Mesenchymal stem cell (in vitro differentiated cells and primary cell): ENCODE measurements around the gene TUT1.

ENCODE experiments used
- DNase-seq: peaks from one replicate; pipeline ENCODE4 v3.0.0-alpha.2; 2013
- H2AFZ ChIP-seq: one replicate; pipeline ENCODE4 v1.6.1; 2013; ENCODE audit warnings: low read depth, mild to moderate bottlenecking, control low read depth, inconsistent platforms, low read length, moderate library complexity
- H2AK5ac ChIP-seq: 2 replicates; pipeline ENCODE4 v1.6.1; 2013; ENCODE audit warnings: low read length, moderate library complexity, mild to moderate bottlenecking, inconsistent platforms; ENCODE audit not compliant: severe bottlenecking
- H2BK120ac ChIP-seq: one replicate; pipeline ENCODE4 v1.6.1; 2013; ENCODE audit warnings: low read depth, mild to moderate bottlenecking, inconsistent platforms, low read length, moderate library complexity
- H2BK12ac ChIP-seq, 2 experiments: one replicate each; pipeline ENCODE4 v1.6.1; 2013; ENCODE audit warnings: inconsistent platforms in 2 of 2, low read length in 2 of 2, mild to moderate bottlenecking in 2 of 2, moderate library complexity in 2 of 2, control low read depth in 1 of 2
- H2BK15ac ChIP-seq: one replicate; pipeline ENCODE4 v1.6.1; 2013; ENCODE audit warnings: mild to moderate bottlenecking, low read depth, inconsistent platforms; ENCODE audit not compliant: poor library complexity, severe bottlenecking
- H2BK5ac ChIP-seq: 2 replicates; pipeline ENCODE4 v1.6.1; 2013; ENCODE audit warnings: low read depth, mild to moderate bottlenecking, low read length, control low read depth, inconsistent platforms; ENCODE audit not compliant: poor library complexity, severe bottlenecking
- H3K14ac ChIP-seq, 2 experiments: one replicate each; pipeline ENCODE4 v1.6.1; 2013; ENCODE audit warnings: inconsistent platforms in 2 of 2, low read length in 2 of 2, control low read depth in 1 of 2, mild to moderate bottlenecking in 1 of 2, moderate library complexity in 1 of 2
- H3K18ac ChIP-seq, 2 experiments: one replicate each; pipeline ENCODE4 v1.6.1; 2013; ENCODE audit warnings: inconsistent platforms in 2 of 2, low read length in 2 of 2, control low read depth in 1 of 2, low read depth in 1 of 2, mild to moderate bottlenecking in 1 of 2
- H3K23ac ChIP-seq, 2 experiments: one replicate each; pipeline ENCODE4 v1.6.1; 2013; ENCODE audit warnings: inconsistent platforms in 2 of 2, low read length in 2 of 2, mild to moderate bottlenecking in 2 of 2, moderate library complexity in 2 of 2, control low read depth in 1 of 2
- H3K27ac ChIP-seq: 2 replicates; pipeline ENCODE4 v1.5.1; 2013; ENCODE audit warnings: mild to moderate bottlenecking, moderate library complexity, low read length, control low read depth, inconsistent platforms; ENCODE audit not compliant: poor library complexity, severe bottlenecking
- H3K27me3 ChIP-seq, 2 experiments: 2 replicates each; pipeline versions ENCODE4 v1.6.1 to v1.7.0; 2013; ENCODE audit warnings: low read length in 2 of 2, mild to moderate bottlenecking in 2 of 2, moderate library complexity in 2 of 2, control low read depth in 1 of 2, inconsistent platforms in 1 of 2; ENCODE audit not compliant: control insufficient read depth in 1 of 2, insufficient read depth in 1 of 2
- H3K36me3 ChIP-seq, 2 experiments: 2 replicates each; pipeline versions ENCODE4 v1.6.1 to v1.7.0; 2013; ENCODE audit warnings: low read length in 2 of 2, control low read depth in 1 of 2, inconsistent platforms in 1 of 2, low read depth in 1 of 2, mild to moderate bottlenecking in 1 of 2; ENCODE audit not compliant: insufficient read depth in 2 of 2, control insufficient read depth in 1 of 2
- H3K4ac ChIP-seq, 2 experiments: one replicate each; pipeline ENCODE4 v1.6.1; 2013; ENCODE audit warnings: inconsistent platforms in 2 of 2, low read length in 2 of 2, mild to moderate bottlenecking in 2 of 2, moderate library complexity in 2 of 2, control low read depth in 1 of 2, low read depth in 1 of 2
- H3K4me1 ChIP-seq: 2 replicates; pipeline ENCODE4 v1.6.1; 2013; ENCODE audit warnings: low read depth, low read length, control low read depth; ENCODE audit not compliant: control insufficient read depth, insufficient read depth
- H3K4me2 ChIP-seq: 2 replicates; pipeline ENCODE4 v1.6.1; 2013; ENCODE audit warnings: low read length, mild to moderate bottlenecking, inconsistent platforms; ENCODE audit not compliant: poor library complexity, severe bottlenecking
- H3K4me3 ChIP-seq, 2 experiments: 2 replicates each; pipeline versions ENCODE4 v1.5.1 to v1.7.0; 2013; ENCODE audit warnings: low read length in 2 of 2, mild to moderate bottlenecking in 2 of 2, control low read depth in 1 of 2, low read depth in 1 of 2; ENCODE audit not compliant: insufficient read depth in 1 of 2
- H3K79me1 ChIP-seq: replicated peaks from 2 replicates; pipeline ENCODE4 v1.6.1; 2013; ENCODE audit warnings: mild to moderate bottlenecking, control low read depth, low read length, inconsistent platforms; ENCODE audit not compliant: poor library complexity, severe bottlenecking
- H3K9ac ChIP-seq: 2 replicates; pipeline ENCODE4 v1.7.0; 2013; ENCODE audit warnings: mild to moderate bottlenecking, low read length, moderate library complexity
- H3K9me3 ChIP-seq: 2 replicates; pipeline ENCODE4 v1.7.0; 2013; ENCODE audit warnings: mild to moderate bottlenecking, low read length; ENCODE audit not compliant: control insufficient read depth
- H4K8ac ChIP-seq: one replicate; pipeline ENCODE4 v1.6.1; 2013; ENCODE audit warnings: inconsistent platforms, mild to moderate bottlenecking, low read length, moderate library complexity
- H4K91ac ChIP-seq: one replicate; pipeline ENCODE4 v1.6.1; 2013; ENCODE audit warnings: mild to moderate bottlenecking, low read length, inconsistent platforms
- WGBS: methylation state at CpG from one replicate; pipeline ENCODE4 v1.1.7; 2013; ENCODE audit warnings: mixed read lengths; 5-methylcytosine and 5-hydroxymethylcytosine counted together

TUT1 gene

GRCh38 chr11:62593434-62594044 is 2.2 kb upstream of the TUT1 start:
- H3K36me3 ChIP-seq: peaks cover 59 to 60% of the 10 kb centered on the region in 2 experiments
- H2AFZ ChIP-seq: no peak overlapping the region
- H2BK5ac ChIP-seq: no peak overlapping the region
- H3K4ac ChIP-seq: no peak overlapping the region
- H2AK5ac ChIP-seq: no peak overlapping the region
- no peak overlapping the region for H2BK120ac ChIP-seq
- H2BK12ac ChIP-seq: no peak overlapping the region
- no peak overlapping the region for H3K4me3 ChIP-seq
- H3K79me1 ChIP-seq: peaks cover 26% of the 10 kb centered on the region
- H3K4me1 ChIP-seq: peaks cover 15% of the 10 kb centered on the region
- no peak overlapping the region for H3K27ac ChIP-seq
- 72% methylated on average over 11 of the region's 13 CpGs for WGBS
- H3K14ac ChIP-seq: no peak overlapping the region
- H2BK15ac ChIP-seq: no peak overlapping the region
- no peak overlapping the region for H4K91ac ChIP-seq
- H3K9me3 ChIP-seq: no peaks in the 10 kb centered on the region
- no peak overlapping the region for H3K18ac ChIP-seq
- no peaks in the 10 kb centered on the region for H3K27me3 ChIP-seq
- H4K8ac ChIP-seq: no peak overlapping the region
- peak; percentile 77 for DNase-seq
- H3K4me2 ChIP-seq: no peak overlapping the region
- peak overlapping the region; percentile 20 for H3K9ac ChIP-seq
- H3K23ac ChIP-seq: no peak overlapping the region

GRCh38 chr11:62592989-62593421 is 1.7 kb upstream of the TUT1 start:
- Histone ChIP-seq H3K4ac (no peak overlapping the region), H2BK15ac (no peak overlapping the region), H2BK5ac (no peak overlapping the region), H3K9ac (peak overlapping the region; percentile 95), H3K27ac (no peak overlapping the region), H3K23ac (no peak overlapping the region), H3K18ac (no peak overlapping the region), H2AFZ (no peak overlapping the region), H2BK120ac (no peak overlapping the region), H4K91ac (no peak overlapping the region), H3K4me2 (no peak overlapping the region), H3K9me3 (no peaks in the 10 kb centered on the region), H3K36me3 (peaks cover 55 to 60% of the 10 kb centered on the region in 2 experiments), H2AK5ac (no peak overlapping the region), H3K4me3 (no peak overlapping the region), H3K27me3 (no peaks in the 10 kb centered on the region), H4K8ac (no peak overlapping the region), H2BK12ac (no peak overlapping the region), H3K14ac (no peak overlapping the region), H3K4me1 (peaks cover 13% of the 10 kb centered on the region), H3K79me1 (peaks cover 26% of the 10 kb centered on the region)
- no peak for DNase-seq
- WGBS: 96% methylated on average over 7 of the region's 8 CpGs

- Histone ChIP-seq H3K4me2 (peak overlapping the region; percentile 75), H3K4me3 (peak overlapping the region; percentile 52 to 93), H4K91ac (peak overlapping the region; percentile 5), H3K9me3 (no peaks in the 10 kb centered on the region), H2BK12ac (no peak overlapping the region), H3K36me3 (peaks cover 54 to 55% of the 10 kb centered on the region in 2 experiments), H3K9ac (peak overlapping the region; percentile 95), H2BK5ac (peak overlapping the region; percentile 50), H3K4ac (peak overlapping the region in 1 of 2 experiments; percentile 57), H3K4me1 (peaks cover 13% of the 10 kb centered on the region), H3K27me3 (no peaks in the 10 kb centered on the region), H3K79me1 (peaks cover 30% of the 10 kb centered on the region), H2AK5ac (no peak overlapping the region), H3K23ac (no peak overlapping the region), H3K14ac (no peak overlapping the region), H4K8ac (peak overlapping the region; percentile 73), H3K27ac (peak overlapping the region; percentile 88), H3K18ac (peak overlapping the region in 1 of 2 experiments; percentile 68), H2AFZ (peak overlapping the region; percentile 21), H2BK15ac (no peak overlapping the region), H2BK120ac (no peak overlapping the region)
- 25% methylated on average over 16 of the region's 17 CpGs for WGBS
- DNase-seq: no peak
Measured at GRCh38 chr11:62592146-62592815, 958 bp upstream of the TUT1 start.

- Histone ChIP-seq H2AK5ac (no peak overlapping the region), H3K9ac (peak overlapping the region; percentile 30), H3K18ac (no peak overlapping the region), H3K4me2 (no peak overlapping the region), H3K79me1 (peaks cover 19% of the 10 kb centered on the region), H3K4me3 (no peak overlapping the region), H3K14ac (no peak overlapping the region), H4K91ac (no peak overlapping the region), H3K27ac (no peak overlapping the region), H2BK15ac (no peak overlapping the region), H3K9me3 (no peaks in the 10 kb centered on the region), H2BK5ac (no peak overlapping the region), H3K4ac (no peak overlapping the region), H3K4me1 (peaks cover 15% of the 10 kb centered on the region), H3K23ac (no peak overlapping the region), H2AFZ (no peak overlapping the region), H2BK120ac (no peak overlapping the region), H4K8ac (no peak overlapping the region), H3K36me3 (peaks cover 39 to 40% of the 10 kb centered on the region in 2 experiments), H2BK12ac (no peak overlapping the region), H3K27me3 (no peaks in the 10 kb centered on the region)
- 76% methylated on average over 15 of the region's 18 CpGs for WGBS
- peak; percentile 57 for DNase-seq
Measured at GRCh38 chr11:62588966-62589637, 2.2 kb downstream of the TUT1 start.
